Fibroblast of lung (primary cell): ENCODE measurements around the gene TMEM203. TPM values are rescaled to one million over a fixed set of nuclear protein-coding genes. Genes with fewer than 3 reads are reported as not detected.

Experiments used
- DNase-seq, 2 donors: peaks; one replicate each; pipeline versions ENCODE4 v3.0.0 to v3.0.0-alpha.2; 2010; ENCODE audit warnings: low read depth in 2 of 2
- H2AFZ ChIP-seq: 2 replicates; pipeline ENCODE4 v1.5.1; 2012; ENCODE audit warnings: low read length, control low read depth, inconsistent platforms
- H3K27ac ChIP-seq: 2 replicates; pipeline ENCODE4 v1.5.1; 2011; ENCODE audit warnings: low read length, control low read depth; ENCODE audit not compliant: insufficient read depth
- H3K27me3 ChIP-seq: 2 replicates; pipeline ENCODE4 v1.5.1; 2011; ENCODE audit warnings: mild to moderate bottlenecking, low read length; ENCODE audit not compliant: control insufficient read depth, insufficient read depth
- H3K36me3 ChIP-seq: 2 replicates; pipeline ENCODE4 v1.5.1; 2011; ENCODE audit warnings: low read length; ENCODE audit not compliant: control insufficient read depth, insufficient read depth
- H3K4me1 ChIP-seq: 2 replicates; pipeline ENCODE4 v1.5.1; 2011; ENCODE audit warnings: low read length; ENCODE audit not compliant: control insufficient read depth, insufficient read depth; ENCODE audit errors: extremely low read depth
- H3K4me2 ChIP-seq: 2 replicates; pipeline ENCODE4 v1.5.1; 2011; ENCODE audit warnings: low read length, control low read depth; ENCODE audit not compliant: insufficient read depth; ENCODE audit errors: extremely low read depth
- H3K4me3 ChIP-seq, 4 experiments: fragments of 200-600 bp in 1 of 4; sonication (generic) in 1 of 4; replicated peaks in 1 of 4; 2 replicates each; pipeline ENCODE4 v1.5.1; 2011 to 2016; ENCODE audit warnings: low read length in 4 of 4, low read depth in 3 of 4, mild to moderate bottlenecking in 3 of 4, control low read depth in 2 of 4, inconsistent platforms in 1 of 4, mixed read lengths in 1 of 4; ENCODE audit not compliant: insufficient read depth in 1 of 4; ENCODE audit errors: control extremely low read depth in 1 of 4
- H3K79me2 ChIP-seq: 2 replicates; pipeline ENCODE4 v1.5.1; 2012; ENCODE audit warnings: mild to moderate bottlenecking, low read length, inconsistent platforms; ENCODE audit not compliant: control insufficient read depth, insufficient read depth
- H3K9ac ChIP-seq: 2 replicates; pipeline ENCODE4 v1.5.1; 2011; ENCODE audit warnings: mild to moderate bottlenecking, low read length, control low read depth; ENCODE audit not compliant: insufficient read depth
- H3K9me3 ChIP-seq: 2 replicates; pipeline ENCODE4 v1.5.1; 2012; ENCODE audit warnings: low read depth, low read length; ENCODE audit not compliant: control insufficient read depth, insufficient read depth
- H4K20me1 ChIP-seq: 2 replicates; pipeline ENCODE4 v1.5.1; 2011; ENCODE audit warnings: low read length; ENCODE audit not compliant: control insufficient read depth, insufficient read depth; ENCODE audit errors: extremely low read depth
- CTCF ChIP-seq, 2 donors: IDR thresholded peaks in 1 of 2; conservative IDR thresholded peaks in 1 of 2; 1 replicate in 1 of 2; 2 replicates in 1 of 2; pipeline ENCODE4 v1.5.1; 2011 to 2012; ENCODE audit warnings: low read length in 2 of 2, control low read depth in 1 of 2, inconsistent platforms in 1 of 2, low read depth in 1 of 2, mild to moderate bottlenecking in 1 of 2
- EZH2 ChIP-seq: IDR thresholded peaks from 2 replicates; pipeline ENCODE4 v1.5.1; 2012; ENCODE audit warnings: low read length, control low read depth, mild to moderate bottlenecking; ENCODE audit errors: missing control alignments
- polyA plus RNA-seq, 2 donors: library from polyadenylated mRNA; depleted of rRNA in 1 of 2; stranded (reverse) in 1 of 2; unstranded in 1 of 2; fragments of >200 nt; gene quantifications; 2 replicates each; pipeline ENCODE4 v1.2.1, GENCODE V29; 2011 to 2012; ENCODE audit warnings: missing spikeins in 1 of 2
- total RNA-seq: library from RNA; depleted of rRNA; stranded (reverse); fragments of >200 nt; gene quantifications from 2 replicates; pipeline ENCODE4 v1.2.1, GENCODE V29; 2014

The TMEM203 gene
- total and polyA plus RNA-seq, 2 donors (not counting 1 experiment from before 2014, with no cell fraction given), result 36.3 to 38.6 TPM

- no peaks in the 10 kb centered on the region for H3K36me3 ChIP-seq
- H3K27me3 ChIP-seq, result no peaks in the 10 kb centered on the region
- H3K9me3 ChIP-seq, result no peaks in the 10 kb centered on the region
- no peak for TF ChIP-seq EZH2
- no peak for TF ChIP-seq CTCF (conservative IDR thresholded peaks at IDR 0.05 in 1 of 2, IDR thresholded peaks at IDR 0.05 in 1 of 2; ENCODE audit: low read depth in 1 of 2, low read length in 2 of 2)
- no peak overlapping the region for H3K4me2 ChIP-seq
- no peak overlapping the region for H2AFZ ChIP-seq
- H3K27ac ChIP-seq, result no peak overlapping the region
- no peaks in the 10 kb centered on the region for H4K20me1 ChIP-seq
- no peaks in the 10 kb centered on the region for H3K4me1 ChIP-seq
- H3K9ac ChIP-seq, result no peak overlapping the region
- H3K4me3 ChIP-seq, result no peak overlapping the region
- DNase-seq, result no peak
- no peaks in the 10 kb centered on the region for H3K79me2 ChIP-seq
Measured at GRCh38 chr9:137228968-137229896, 23.8 kb upstream of the TMEM203 start.

GRCh38 chr9:137228506-137228967, 23.1 kb upstream of the TMEM203 start:
- TF ChIP-seq EZH2 (no peak), CTCF (conservative IDR thresholded peaks at IDR 0.05 in 1 of 2, IDR thresholded peaks at IDR 0.05 in 1 of 2; ENCODE audit: low read depth in 1 of 2, low read length in 2 of 2) (no peak)
- no peak overlapping the region for H3K4me2 ChIP-seq
- H3K9ac ChIP-seq, result no peak overlapping the region
- no peaks in the 10 kb centered on the region for H3K36me3 ChIP-seq
- H3K4me3 ChIP-seq, result no peak overlapping the region
- no peaks in the 10 kb centered on the region for H3K79me2 ChIP-seq
- H3K27me3 ChIP-seq, result no peaks in the 10 kb centered on the region
- DNase-seq, result no peak
- H2AFZ ChIP-seq, result no peak overlapping the region
- no peak overlapping the region for H3K27ac ChIP-seq
- no peaks in the 10 kb centered on the region for H4K20me1 ChIP-seq
- H3K9me3 ChIP-seq, result no peaks in the 10 kb centered on the region
- H3K4me1 ChIP-seq, result no peaks in the 10 kb centered on the region

- no peaks in the 10 kb centered on the region for H3K79me2 ChIP-seq
- peaks cover 1% of the 10 kb centered on the region for H3K4me1 ChIP-seq
- no peak overlapping the region for H3K4me2 ChIP-seq
- no peak for DNase-seq
- no peak overlapping the region for H3K27ac ChIP-seq
- no peaks in the 10 kb centered on the region for H3K9me3 ChIP-seq
- H4K20me1 ChIP-seq, result no peaks in the 10 kb centered on the region
- H3K36me3 ChIP-seq, result no peaks in the 10 kb centered on the region
- no peak overlapping the region for H3K4me3 ChIP-seq
- no peaks in the 10 kb centered on the region for H3K27me3 ChIP-seq
- no peak overlapping the region for H2AFZ ChIP-seq
- H3K9ac ChIP-seq, result no peak overlapping the region
- TF ChIP-seq CTCF (conservative IDR thresholded peaks at IDR 0.05 in 1 of 2, IDR thresholded peaks at IDR 0.05 in 1 of 2; ENCODE audit: low read depth in 1 of 2, low read length in 2 of 2) (no peak), EZH2 (no peak)
Measured at GRCh38 chr9:137227853-137228505, 22.5 kb upstream of the TMEM203 start.
